Effector memory CD4-positive, alpha-beta T cell (primary cell): ENCODE data around the gene AGPAT2.

Experiments
- DNase-seq, 3 donors: peaks; one replicate each; pipeline ENCODE4 v3.0.0-alpha.2; 2020
- H3K27ac ChIP-seq: 2 replicates; pipeline ENCODE4 v1.7.0; 2013; ENCODE audit warnings: mild to moderate bottlenecking, low read length, moderate library complexity; ENCODE audit not compliant: insufficient read depth, poor library complexity, severe bottlenecking
- H3K27me3 ChIP-seq: replicated peaks from 2 replicates; pipeline ENCODE4 v1.7.0; 2013; ENCODE audit warnings: mild to moderate bottlenecking, low read length; ENCODE audit not compliant: insufficient read depth, control insufficient read depth, poor library complexity, severe bottlenecking
- H3K36me3 ChIP-seq: 2 replicates; pipeline ENCODE4 v1.7.0; 2013; ENCODE audit warnings: mild to moderate bottlenecking, low read length, moderate library complexity; ENCODE audit not compliant: control insufficient read depth, insufficient read depth
- H3K4me1 ChIP-seq: 2 replicates; pipeline ENCODE4 v1.7.0; 2013; ENCODE audit warnings: low read length, mild to moderate bottlenecking; ENCODE audit not compliant: control insufficient read depth, insufficient read depth, poor library complexity, severe bottlenecking
- H3K4me3 ChIP-seq: 2 replicates; pipeline ENCODE4 v1.7.0; 2013; ENCODE audit warnings: low read length, low read depth, mild to moderate bottlenecking; ENCODE audit not compliant: insufficient read depth, poor library complexity, severe bottlenecking
- H3K9me3 ChIP-seq: 2 replicates; pipeline ENCODE4 v1.7.0; 2013; ENCODE audit warnings: mild to moderate bottlenecking, low read length, moderate library complexity; ENCODE audit not compliant: control insufficient read depth

Gene AGPAT2

DNA sequence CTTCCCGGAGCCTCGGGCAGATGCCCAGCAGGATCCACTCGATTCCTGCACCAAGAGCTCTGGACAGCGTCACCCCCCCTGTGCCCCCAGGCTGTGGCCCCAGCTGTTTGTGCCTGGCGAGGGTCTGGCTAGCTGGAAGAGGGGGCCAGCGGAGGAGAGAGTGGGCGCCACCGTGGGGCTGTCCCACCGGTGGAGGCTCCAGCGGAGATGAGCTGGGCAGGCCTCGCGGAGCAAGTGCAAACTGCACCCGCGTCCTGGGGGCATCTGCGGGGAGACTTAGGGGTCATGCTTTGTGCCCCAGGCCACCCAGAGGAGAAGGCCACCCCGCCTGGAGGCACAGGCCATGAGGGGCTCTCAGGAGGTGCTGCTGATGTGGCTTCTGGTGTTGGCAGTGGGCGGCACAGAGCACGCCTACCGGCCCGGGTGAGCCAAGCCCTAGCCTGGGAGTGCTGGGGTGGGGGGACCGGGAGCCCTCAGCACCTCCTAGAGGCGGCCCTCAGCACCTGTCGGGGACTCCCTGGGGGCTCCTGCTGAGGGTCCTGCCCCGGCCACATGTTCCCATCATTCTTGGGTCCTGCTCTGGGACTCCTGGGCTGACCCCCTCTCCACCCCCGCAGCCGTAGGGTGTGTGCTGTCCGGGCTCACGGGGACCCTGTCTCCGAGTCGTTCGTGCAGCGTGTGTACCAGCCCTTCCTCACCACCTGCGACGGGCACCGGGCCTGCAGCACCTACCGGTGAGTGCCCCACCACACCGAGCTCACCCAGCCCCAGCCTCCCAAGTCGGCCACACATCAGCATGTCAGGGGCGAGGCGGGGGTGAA, 19.1 kb downstream of the AGPAT2 start:
- DNase-seq = no peak
- Histone ChIP-seq H3K36me3 (no peaks in the 10 kb centered on the region), H3K27ac (no peak overlapping the region), H3K4me3 (no peak overlapping the region), H3K27me3 (peaks cover 26% of the 10 kb centered on the region), H3K4me1 (peaks cover 9% of the 10 kb centered on the region), H3K9me3 (no peaks in the 10 kb centered on the region)

- peaks cover 9% of the 10 kb centered on the region for H3K4me1 ChIP-seq
Measured at GRCh38 chr9:136667214-136667939, 19.9 kb downstream of the AGPAT2 start.

GRCh38 chr9:136666372-136667213, 20.7 kb downstream of the AGPAT2 start:
- H3K27ac ChIP-seq = no peak overlapping the region
- DNase-seq = no peak
- H3K36me3 ChIP-seq = no peaks in the 10 kb centered on the region
- H3K4me3 ChIP-seq = no peak overlapping the region
- peaks cover 9% of the 10 kb centered on the region for H3K4me1 ChIP-seq
- no peaks in the 10 kb centered on the region for H3K9me3 ChIP-seq
- H3K27me3 ChIP-seq = peaks cover 26% of the 10 kb centered on the region

More at GRCh38 chr9:136667214-136667939, 19.9 kb downstream of the AGPAT2 start:
- no peak overlapping the region for H3K27ac ChIP-seq
- DNase-seq = no peak
- H3K9me3 ChIP-seq = no peaks in the 10 kb centered on the region
- peaks cover 26% of the 10 kb centered on the region for H3K27me3 ChIP-seq
- no peak overlapping the region for H3K4me3 ChIP-seq
- no peaks in the 10 kb centered on the region for H3K36me3 ChIP-seq

- no peak overlapping the region for H3K4me3 ChIP-seq
- peaks cover 27% of the 10 kb centered on the region for H3K27me3 ChIP-seq
- H3K4me1 ChIP-seq = peaks cover 9% of the 10 kb centered on the region
- no peak for DNase-seq
- H3K27ac ChIP-seq = no peak overlapping the region
- no peaks in the 10 kb centered on the region for H3K9me3 ChIP-seq
- H3K36me3 ChIP-seq = no peaks in the 10 kb centered on the region
Measured at GRCh38 chr9:136665704-136666371, 21.4 kb downstream of the AGPAT2 start.

DNA sequence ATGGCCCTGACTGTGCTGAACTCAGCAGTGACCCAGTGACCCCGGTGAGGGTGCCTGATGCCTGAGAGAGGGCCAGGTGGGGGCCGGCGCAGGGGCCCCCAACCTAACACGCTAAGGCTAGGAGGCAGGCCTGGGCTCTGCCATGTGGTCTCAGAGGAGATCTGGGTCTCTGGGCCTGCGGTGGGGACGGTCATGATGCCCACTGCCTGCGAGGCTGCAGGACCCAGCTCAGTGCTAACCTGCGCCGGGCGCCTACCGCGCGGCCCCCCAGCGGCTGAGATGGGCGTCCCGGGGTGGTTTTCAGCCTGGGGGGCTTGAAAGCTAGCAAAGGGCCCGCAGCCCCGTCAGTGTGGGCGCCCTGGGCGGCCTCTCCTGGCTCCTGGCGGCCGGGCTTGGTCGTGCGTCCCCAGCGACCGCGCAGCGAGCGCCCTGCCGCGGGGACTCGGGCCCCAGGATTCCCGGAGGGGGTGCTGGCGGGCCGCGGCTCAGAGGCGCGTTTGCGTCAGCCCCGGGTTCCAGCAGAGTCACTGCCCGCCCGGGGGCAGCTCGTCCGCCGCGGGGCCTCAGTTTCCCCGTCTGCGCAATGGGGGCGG, 22.1 kb downstream of the AGPAT2 start:
- no peak for DNase-seq
- Histone ChIP-seq H3K4me3 (no peak overlapping the region), H3K27ac (no peak overlapping the region), H3K9me3 (no peaks in the 10 kb centered on the region), H3K4me1 (peaks cover 9% of the 10 kb centered on the region), H3K27me3 (peaks cover 31% of the 10 kb centered on the region), H3K36me3 (no peaks in the 10 kb centered on the region)

- peaks cover 13% of the 10 kb centered on the region for H3K4me1 ChIP-seq
- H3K27me3 ChIP-seq = peaks cover 37% of the 10 kb centered on the region
- H3K4me3 ChIP-seq = no peak overlapping the region
- no peak overlapping the region for H3K27ac ChIP-seq
- no peaks in the 10 kb centered on the region for H3K9me3 ChIP-seq
- H3K36me3 ChIP-seq = no peaks in the 10 kb centered on the region
- no peak for DNase-seq
Measured at GRCh38 chr9:136664000-136664915, 23.0 kb downstream of the AGPAT2 start.

DNA sequence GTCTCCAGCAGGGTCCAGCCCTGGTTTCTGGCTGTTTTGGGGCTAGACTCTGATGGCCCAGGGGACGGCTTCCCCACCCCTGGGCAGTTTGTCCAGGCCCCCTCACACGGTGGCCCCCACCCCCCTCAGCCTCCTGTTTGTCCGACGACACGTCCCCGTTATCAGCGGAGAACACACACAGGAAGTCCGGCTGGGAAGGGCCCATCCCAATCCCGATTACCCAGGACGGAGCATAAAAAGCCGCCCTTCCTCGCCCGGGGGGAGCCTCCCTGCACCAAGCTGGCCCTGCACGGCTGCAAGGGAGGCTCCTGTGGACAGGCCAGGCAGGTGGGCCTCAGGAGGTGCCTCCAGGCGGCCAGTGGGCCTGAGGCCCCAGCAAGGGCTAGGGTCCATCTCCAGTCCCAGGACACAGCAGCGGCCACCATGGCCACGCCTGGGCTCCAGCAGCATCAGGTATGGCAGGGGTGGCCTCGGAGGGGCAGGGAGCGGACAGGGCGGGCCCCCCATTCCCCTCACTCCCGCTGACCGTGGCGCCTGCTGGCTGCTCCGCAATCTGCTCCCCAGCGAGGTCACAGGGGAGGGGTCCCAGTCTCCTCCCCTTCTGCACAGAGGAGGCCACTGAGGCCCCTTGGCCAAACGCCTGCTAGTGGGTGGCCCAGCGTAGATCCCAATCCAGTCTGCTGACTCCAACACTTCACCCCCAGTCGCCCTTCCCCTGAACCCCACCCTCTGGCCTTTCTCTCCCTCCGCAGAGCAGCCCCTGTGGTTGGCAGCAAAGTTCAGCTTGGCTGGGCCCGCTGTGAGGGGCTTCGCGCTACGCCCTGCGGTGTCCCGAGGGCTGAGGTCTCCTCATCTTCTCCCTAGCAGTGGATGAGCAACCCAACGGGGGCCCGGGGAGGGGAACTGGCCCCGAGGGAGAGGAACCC, 24.3 kb downstream of the AGPAT2 start, which contains the start of gene EGFL7:
EGFL7 (plus strand) TSS at position 261 of the 926 bp plus-strand sequence. CDS start 5,367 bp downstream, outside the sequence.
- H3K9me3 ChIP-seq = no peaks in the 10 kb centered on the region
- DNase-seq = no peak
- H3K4me1 ChIP-seq = peaks cover 23% of the 10 kb centered on the region
- no peak within 1 kb of the TSS for H3K4me3 ChIP-seq
- H3K36me3 ChIP-seq = no peaks in the 10 kb centered on the region
- peaks cover 50% of the 10 kb centered on the region for H3K27me3 ChIP-seq
- H3K27ac ChIP-seq = no peak within 1 kb of the TSS

DNA sequence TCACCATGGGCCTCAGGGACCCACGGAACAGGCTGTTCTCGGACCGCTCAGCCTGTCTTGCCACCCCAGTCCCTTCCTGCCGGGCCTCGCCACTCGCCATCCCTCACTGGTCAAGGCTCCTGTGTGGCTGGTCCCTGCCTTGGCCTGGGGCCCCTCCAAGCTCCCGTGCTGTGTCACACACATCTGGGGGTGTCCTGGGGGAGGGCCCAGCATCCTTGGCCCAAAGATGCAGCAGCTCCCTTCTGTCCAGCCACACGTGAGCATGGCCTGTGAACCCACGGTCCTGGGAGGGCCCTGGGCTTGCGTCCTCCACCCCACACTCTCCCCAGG, 25.0 kb downstream of the AGPAT2 start:
- Histone ChIP-seq H3K9me3 (no peaks in the 10 kb centered on the region), H3K4me1 (peaks cover 23% of the 10 kb centered on the region), H3K4me3 (no peak overlapping the region), H3K27ac (no peak overlapping the region), H3K36me3 (no peaks in the 10 kb centered on the region), H3K27me3 (peaks cover 56% of the 10 kb centered on the region)
- no peak for DNase-seq
